ENCODE measurements around the gene RRAGD. TPM values are rescaled to one million over a fixed set of nuclear protein-coding genes. Genes with fewer than 3 reads are reported as not detected.

RRAGD gene
- total RNA-seq, 1 donor from 2014 or later, result 4.5 TPM

DNA sequence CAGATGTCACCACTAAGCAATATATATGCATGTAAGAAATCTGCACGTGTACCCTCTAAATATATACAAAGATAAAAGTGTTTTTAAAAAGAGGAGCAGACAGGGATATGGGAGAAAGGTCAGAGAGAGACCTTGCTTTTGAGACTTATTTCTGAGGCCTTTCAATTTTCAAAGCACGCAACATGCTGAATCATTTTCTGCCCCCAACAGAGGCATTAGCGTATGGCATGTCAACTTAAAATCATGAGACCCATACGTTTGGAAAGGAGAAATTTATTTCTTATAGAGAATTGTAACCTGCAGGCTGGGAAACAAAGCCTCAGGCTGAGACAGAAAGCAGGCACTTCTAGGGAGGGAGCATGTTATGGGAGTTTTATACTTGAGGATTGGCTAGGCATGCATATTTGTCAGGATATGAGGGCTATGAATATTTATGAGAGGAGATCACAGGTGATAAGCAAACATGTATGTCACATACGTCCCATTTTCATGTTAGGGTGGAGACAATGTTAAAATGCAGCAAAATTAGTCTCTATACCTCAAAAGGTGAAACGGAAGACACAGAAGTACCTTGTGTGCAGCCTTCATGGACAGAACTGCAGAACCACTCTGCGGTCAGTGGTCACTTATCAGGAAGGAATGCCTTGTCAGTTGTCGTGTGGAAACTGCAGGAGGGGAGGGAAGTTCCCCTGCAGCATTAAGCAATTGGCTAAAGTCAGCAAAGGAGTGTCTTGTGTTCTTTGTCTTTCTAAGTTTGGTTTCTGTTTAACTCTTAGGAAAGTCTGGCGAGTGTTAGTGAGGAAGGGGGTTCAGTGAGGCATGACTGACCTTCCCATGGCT, 90.7 kb downstream of the RRAGD start:
- H3K36me3 Mint-ChIP-seq (ENCODE audit: unreplicated experiment), result peaks cover 29% of the 10 kb centered on the region
- H3K4me3 Mint-ChIP-seq (ENCODE audit: unreplicated experiment), result no peak overlapping the region
- peaks cover 10% of the 10 kb centered on the region for H3K9me3 Mint-ChIP-seq (ENCODE audit: unreplicated experiment)
- no peak for DNase-seq (ENCODE audit: extremely low spot score, unreplicated experiment)
- TF ChIP-seq CTCF (IDR thresholded peaks at IDR 0.05), result no peak
- H3K27ac Mint-ChIP-seq (ENCODE audit: unreplicated experiment), result no peak overlapping the region
- no peaks in the 10 kb centered on the region for H3K27me3 Mint-ChIP-seq (ENCODE audit: unreplicated experiment)
- H3K4me1 Mint-ChIP-seq (ENCODE audit: unreplicated experiment), result no peaks in the 10 kb centered on the region

GRCh38 chr6:89320012-89320559, 92.0 kb downstream of the RRAGD start:
- Mint-ChIP-seq H3K4me3 (ENCODE audit: unreplicated experiment) (no peak overlapping the region), H3K4me1 (ENCODE audit: unreplicated experiment) (no peaks in the 10 kb centered on the region), H3K27me3 (ENCODE audit: unreplicated experiment) (no peaks in the 10 kb centered on the region), H3K27ac (ENCODE audit: unreplicated experiment) (no peak overlapping the region), H3K36me3 (ENCODE audit: unreplicated experiment) (peaks cover 31% of the 10 kb centered on the region), H3K9me3 (ENCODE audit: unreplicated experiment) (peaks cover 10% of the 10 kb centered on the region)
- no peak for DNase-seq (ENCODE audit: extremely low spot score, unreplicated experiment)
- TF ChIP-seq CTCF (IDR thresholded peaks at IDR 0.05), result no peak

- H3K4me3 Mint-ChIP-seq (ENCODE audit: unreplicated experiment), result no peak overlapping the region
- H3K27me3 Mint-ChIP-seq (ENCODE audit: unreplicated experiment), result no peaks in the 10 kb centered on the region
- peaks cover 22% of the 10 kb centered on the region for H3K36me3 Mint-ChIP-seq (ENCODE audit: unreplicated experiment)
- no peak for DNase-seq (ENCODE audit: extremely low spot score, unreplicated experiment)
- H3K4me1 Mint-ChIP-seq (ENCODE audit: unreplicated experiment), result peaks cover 21% of the 10 kb centered on the region
- TF ChIP-seq CTCF (IDR thresholded peaks at IDR 0.05), result no peak
- no peak overlapping the region for H3K27ac Mint-ChIP-seq (ENCODE audit: unreplicated experiment)
- peaks cover 10% of the 10 kb centered on the region for H3K9me3 Mint-ChIP-seq (ENCODE audit: unreplicated experiment)
Measured at GRCh38 chr6:89317067-89317466, 95.0 kb downstream of the RRAGD start.

- no peak for TF ChIP-seq CTCF (IDR thresholded peaks at IDR 0.05)
- DNase-seq (ENCODE audit: extremely low spot score, unreplicated experiment), result no peak
- no peak within 1 kb of the TSS for H3K4me3 Mint-ChIP-seq (ENCODE audit: unreplicated experiment)
- H3K27me3 Mint-ChIP-seq (ENCODE audit: unreplicated experiment), result peaks cover under 1% of the 10 kb centered on the region
- H3K9me3 Mint-ChIP-seq (ENCODE audit: unreplicated experiment), result peaks cover 10% of the 10 kb centered on the region
- peaks cover 36% of the 10 kb centered on the region for H3K4me1 Mint-ChIP-seq (ENCODE audit: unreplicated experiment)
- no peak within 1 kb of the TSS for H3K27ac Mint-ChIP-seq (ENCODE audit: unreplicated experiment)
- peaks cover 16% of the 10 kb centered on the region for H3K36me3 Mint-ChIP-seq (ENCODE audit: unreplicated experiment)
Measured at GRCh38 chr6:89315249-89315885, 96.7 kb downstream of the RRAGD start, which contains the start of gene GABRR2. Gene GABRR2, minus strand, starts transcription at chr6:89315299. Its CDS starts 134 bp downstream, at chr6:89315165.

DNA sequence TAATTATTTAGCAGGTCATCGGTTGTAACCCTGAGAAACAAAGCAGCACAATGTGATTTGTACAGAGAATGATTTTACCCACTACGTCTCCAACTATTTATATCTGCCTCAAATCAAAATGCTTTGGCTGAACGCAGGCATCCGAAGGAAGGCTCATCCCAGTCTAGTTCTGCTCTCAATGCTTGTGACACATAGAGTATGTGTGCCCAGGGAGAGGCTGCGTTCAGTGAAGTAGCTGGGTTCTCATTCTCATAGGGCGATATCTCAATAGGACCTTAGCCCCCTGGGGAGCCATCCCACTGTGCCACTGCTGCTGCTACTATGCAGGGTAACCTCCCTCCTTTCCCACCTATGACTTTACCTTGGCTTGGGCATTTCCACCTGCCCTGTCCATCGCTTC, 97.4 kb downstream of the RRAGD start:
- peaks cover 36% of the 10 kb centered on the region for H3K4me1 Mint-ChIP-seq (ENCODE audit: unreplicated experiment)
- DNase-seq (ENCODE audit: extremely low spot score, unreplicated experiment), result no peak
- peaks cover 9% of the 10 kb centered on the region for H3K36me3 Mint-ChIP-seq (ENCODE audit: unreplicated experiment)
- H3K4me3 Mint-ChIP-seq (ENCODE audit: unreplicated experiment), result no peak overlapping the region
- peaks cover 2% of the 10 kb centered on the region for H3K27me3 Mint-ChIP-seq (ENCODE audit: unreplicated experiment)
- H3K27ac Mint-ChIP-seq (ENCODE audit: unreplicated experiment), result no peak overlapping the region
- TF ChIP-seq CTCF (IDR thresholded peaks at IDR 0.05), result no peak
- peaks cover 4% of the 10 kb centered on the region for H3K9me3 Mint-ChIP-seq (ENCODE audit: unreplicated experiment)
